HK-2 (cell line): ENCODE data around the gene PRAF2.
A peak's percentile ranks its signal among the peaks of the same experiment; 100 is the strongest.

ENCODE experiments used
- DNase-seq: peaks from one replicate; pipeline ENCODE4 v3.0.0-alpha.2; 2018; ENCODE audit not compliant: unreplicated experiment

PRAF2 gene

GRCh38 chrX:49073601-49074575 lies at the start of gene PRAF2:
Gene PRAF2 (minus strand): TSS chrX:49074002. CDS start chrX:49073987, 15 bp downstream.
- peak; percentile 91 for DNase-seq

GRCh38 chrX:49122499-49122898 lies 48.7 kb upstream of the PRAF2 start:
- no peak for DNase-seq

- DNase-seq = no peak
Observed at GRCh38 chrX:49120091-49120490, 46.3 kb upstream of the PRAF2 start.

GRCh38 chrX:49117581-49117980 lies 43.8 kb upstream of the PRAF2 start:
- DNase-seq = no peak

- no peak for DNase-seq
Observed at GRCh38 chrX:49116716-49117115, 42.9 kb upstream of the PRAF2 start.

GRCh38 chrX:49116076-49116475 lies 42.3 kb upstream of the PRAF2 start:
- no peak for DNase-seq

- DNase-seq = no peak
Observed at GRCh38 chrX:49111791-49112190, 38.0 kb upstream of the PRAF2 start.

GRCh38 chrX:49110417-49110816 lies 36.6 kb upstream of the PRAF2 start:
- no peak for DNase-seq

- DNase-seq = no peak
Observed at GRCh38 chrX:49108641-49109040, 34.8 kb upstream of the PRAF2 start.

GRCh38 chrX:49106930-49107329 lies 33.1 kb upstream of the PRAF2 start:
- peak; percentile 28 for DNase-seq

GRCh38 chrX:49106296-49106695 lies 32.5 kb upstream of the PRAF2 start:
- DNase-seq = no peak

GRCh38 chrX:49103637-49104036 lies 29.8 kb upstream of the PRAF2 start:
- DNase-seq = no peak

- no peak for DNase-seq
Observed at GRCh38 chrX:49102190-49102589, 28.4 kb upstream of the PRAF2 start.

- DNase-seq = no peak
Observed at GRCh38 chrX:49101629-49101984, 27.8 kb upstream of the PRAF2 start.

GRCh38 chrX:49100704-49101628 lies 27.2 kb upstream of the PRAF2 start:
- DNase-seq = peak; percentile 95

- no peak for DNase-seq
Observed at GRCh38 chrX:49096419-49096818, 22.6 kb upstream of the PRAF2 start.

- no peak for DNase-seq
Observed at GRCh38 chrX:49089553-49089952, 15.8 kb upstream of the PRAF2 start.

GRCh38 chrX:49082271-49082871 lies 8.6 kb upstream of the PRAF2 start:
- no peak for DNase-seq

GRCh38 chrX:49079489-49080428 lies 6.0 kb upstream of the PRAF2 start, which contains the start of gene WDR45:
Gene WDR45 (minus strand): TSS chrX:49079887. CDS start chrX:49078095, 1,792 bp downstream.
- peak; percentile 74 for DNase-seq

GRCh38 chrX:49077941-49078340 lies 4.1 kb upstream of the PRAF2 start:
- no peak for DNase-seq

- no peak for DNase-seq
Observed at GRCh38 chrX:49075347-49075746, 1.5 kb upstream of the PRAF2 start.
